Measurements from ENCODE around the gene FAM20C. TPM values are rescaled to one million over a fixed set of nuclear protein-coding genes. Genes with fewer than 3 reads are reported as not detected.

Gene FAM20C
- total RNA-seq, 2 donors from 2014 or later: 18.5 to 18.9 TPM

GRCh38 chr7:256981-257646, 64.7 kb downstream of the FAM20C start:
- Histone ChIP-seq H3K9ac (ENCODE audit: low read depth in 2 of 2, low read length in 2 of 2) (no peak overlapping the region), H3K27ac (no peak overlapping the region), H3K9me3 (no peaks in the 10 kb centered on the region), H3K27me3 (no peaks in the 10 kb centered on the region), H3K36me3 (peaks cover 4% of the 10 kb centered on the region), H3K4me1 (peaks cover 4% of the 10 kb centered on the region), H3K4me3 (no peak overlapping the region)
- DNase-seq: no peak
- TF ChIP-seq CTCF (IDR thresholded peaks at IDR 0.05): no peak
- intact Hi-C loops (cut with DNase I): no loop called here

- intact Hi-C loops (cut with DNase I): no loop called here
- Histone ChIP-seq H3K4me1 (peaks cover 4% of the 10 kb centered on the region), H3K9ac (ENCODE audit: low read depth in 2 of 2, low read length in 2 of 2) (no peak overlapping the region), H3K9me3 (no peaks in the 10 kb centered on the region), H3K36me3 (peaks cover 4% of the 10 kb centered on the region), H3K4me3 (no peak overlapping the region), H3K27ac (no peak overlapping the region), H3K27me3 (no peaks in the 10 kb centered on the region)
- DNase-seq: no peak
- no peak for TF ChIP-seq CTCF (IDR thresholded peaks at IDR 0.05)
These were observed 65.2 kb downstream of the FAM20C start for GRCh38 chr7:257647-257992.

- H3K4me1 ChIP-seq: peaks cover 4% of the 10 kb centered on the region
- H3K27me3 ChIP-seq: no peaks in the 10 kb centered on the region
- H3K4me3 ChIP-seq: no peak overlapping the region
- H3K9ac ChIP-seq (ENCODE audit: low read depth in 2 of 2, low read length in 2 of 2): no peak overlapping the region
- no peak for DNase-seq
- no peak overlapping the region for H3K27ac ChIP-seq
- H3K36me3 ChIP-seq: peaks cover 4% of the 10 kb centered on the region
- intact Hi-C loops (cut with DNase I): no loop called here
- TF ChIP-seq CTCF (IDR thresholded peaks at IDR 0.05): no peak
- H3K9me3 ChIP-seq: no peaks in the 10 kb centered on the region
These were observed 66.3 kb downstream of the FAM20C start for GRCh38 chr7:258476-259190.

GRCh38 chr7:259191-259505, 66.8 kb downstream of the FAM20C start:
- Histone ChIP-seq H3K4me3 (no peak overlapping the region), H3K27ac (no peak overlapping the region), H3K9ac (ENCODE audit: low read depth in 2 of 2, low read length in 2 of 2) (no peak overlapping the region), H3K36me3 (peaks cover 4% of the 10 kb centered on the region), H3K4me1 (peaks cover 4% of the 10 kb centered on the region), H3K27me3 (no peaks in the 10 kb centered on the region), H3K9me3 (no peaks in the 10 kb centered on the region)
- no peak for DNase-seq
- TF ChIP-seq CTCF (IDR thresholded peaks at IDR 0.05): no peak
- intact Hi-C loops (cut with DNase I): no loop called here

- peak overlapping the region in 1 of 2 donors; percentile 58 for H3K9ac ChIP-seq (ENCODE audit: low read depth in 2 of 2, low read length in 2 of 2)
- no peaks in the 10 kb centered on the region for H3K9me3 ChIP-seq
- DNase-seq: no peak
- no peaks in the 10 kb centered on the region for H3K27me3 ChIP-seq
- H3K27ac ChIP-seq: no peak overlapping the region
- no peak overlapping the region for H3K4me3 ChIP-seq
- intact Hi-C loops (cut with DNase I): no loop called here
- TF ChIP-seq CTCF (IDR thresholded peaks at IDR 0.05): no peak
- H3K36me3 ChIP-seq: peaks cover 4% of the 10 kb centered on the region
- H3K4me1 ChIP-seq: peaks cover 4% of the 10 kb centered on the region
These were observed 67.5 kb downstream of the FAM20C start for GRCh38 chr7:259751-260405.
